ENCODE data around the gene KRT35. TPM values are rescaled to one million over a fixed set of nuclear protein-coding genes. Genes with fewer than 3 reads are reported as not detected.

KRT35 gene
- total and polyA plus RNA-seq, 2 experiments from 2014 or later = not detected

GRCh38 chr17:41483991-41484826 lies 3.3 kb upstream of the KRT35 start:
- no peaks in the 10 kb centered on the region for H3K36me3 Mint-ChIP-seq (ENCODE audit: low read depth)
- H3K9me3 Mint-ChIP-seq = no peaks in the 10 kb centered on the region
- H3K4me1 ChIP-seq (ENCODE audit: insufficient read depth) = no peaks in the 10 kb centered on the region
- no peaks in the 10 kb centered on the region for H3K79me2 ChIP-seq (replicated peaks; ENCODE audit: insufficient read depth)
- TF ChIP-seq NANOG (IDR thresholded peaks at IDR 0.05; ENCODE audit: borderline replicate concordance) (no peak), REST (IDR thresholded peaks at IDR 0.05; ENCODE audit: unreplicated experiment) (no peak), JUNB (IDR thresholded peaks at IDR 0.05; ENCODE audit: unreplicated experiment) (no peak), CREB1 (CRISPR knock-in tag; IDR thresholded peaks at IDR 0.05; ENCODE audit: low read depth) (no peak), EZH2phosphoT487 (IDR thresholded peaks at IDR 0.05; ENCODE audit: unreplicated experiment) (no peak), CTCF (conservative IDR thresholded peaks at IDR 0.05; ENCODE audit: low read depth in 2 of 2) (no peak), ETS1 (IDR thresholded peaks at IDR 0.05) (no peak), ZNF331 (CRISPR knock-in tag; IDR thresholded peaks at IDR 0.05; ENCODE audit: low read depth) (no peak), POLR2AphosphoS5 (IDR thresholded peaks at IDR 0.05; ENCODE audit: low read depth) (no peak), EZH2 (IDR thresholded peaks at IDR 0.05; ENCODE audit: low read depth, unreplicated experiment) (no peak), ZNF114 (CRISPR knock-in tag; IDR thresholded peaks at IDR 0.05) (no peak)
- TF ChIP-seq, protein P1, sequence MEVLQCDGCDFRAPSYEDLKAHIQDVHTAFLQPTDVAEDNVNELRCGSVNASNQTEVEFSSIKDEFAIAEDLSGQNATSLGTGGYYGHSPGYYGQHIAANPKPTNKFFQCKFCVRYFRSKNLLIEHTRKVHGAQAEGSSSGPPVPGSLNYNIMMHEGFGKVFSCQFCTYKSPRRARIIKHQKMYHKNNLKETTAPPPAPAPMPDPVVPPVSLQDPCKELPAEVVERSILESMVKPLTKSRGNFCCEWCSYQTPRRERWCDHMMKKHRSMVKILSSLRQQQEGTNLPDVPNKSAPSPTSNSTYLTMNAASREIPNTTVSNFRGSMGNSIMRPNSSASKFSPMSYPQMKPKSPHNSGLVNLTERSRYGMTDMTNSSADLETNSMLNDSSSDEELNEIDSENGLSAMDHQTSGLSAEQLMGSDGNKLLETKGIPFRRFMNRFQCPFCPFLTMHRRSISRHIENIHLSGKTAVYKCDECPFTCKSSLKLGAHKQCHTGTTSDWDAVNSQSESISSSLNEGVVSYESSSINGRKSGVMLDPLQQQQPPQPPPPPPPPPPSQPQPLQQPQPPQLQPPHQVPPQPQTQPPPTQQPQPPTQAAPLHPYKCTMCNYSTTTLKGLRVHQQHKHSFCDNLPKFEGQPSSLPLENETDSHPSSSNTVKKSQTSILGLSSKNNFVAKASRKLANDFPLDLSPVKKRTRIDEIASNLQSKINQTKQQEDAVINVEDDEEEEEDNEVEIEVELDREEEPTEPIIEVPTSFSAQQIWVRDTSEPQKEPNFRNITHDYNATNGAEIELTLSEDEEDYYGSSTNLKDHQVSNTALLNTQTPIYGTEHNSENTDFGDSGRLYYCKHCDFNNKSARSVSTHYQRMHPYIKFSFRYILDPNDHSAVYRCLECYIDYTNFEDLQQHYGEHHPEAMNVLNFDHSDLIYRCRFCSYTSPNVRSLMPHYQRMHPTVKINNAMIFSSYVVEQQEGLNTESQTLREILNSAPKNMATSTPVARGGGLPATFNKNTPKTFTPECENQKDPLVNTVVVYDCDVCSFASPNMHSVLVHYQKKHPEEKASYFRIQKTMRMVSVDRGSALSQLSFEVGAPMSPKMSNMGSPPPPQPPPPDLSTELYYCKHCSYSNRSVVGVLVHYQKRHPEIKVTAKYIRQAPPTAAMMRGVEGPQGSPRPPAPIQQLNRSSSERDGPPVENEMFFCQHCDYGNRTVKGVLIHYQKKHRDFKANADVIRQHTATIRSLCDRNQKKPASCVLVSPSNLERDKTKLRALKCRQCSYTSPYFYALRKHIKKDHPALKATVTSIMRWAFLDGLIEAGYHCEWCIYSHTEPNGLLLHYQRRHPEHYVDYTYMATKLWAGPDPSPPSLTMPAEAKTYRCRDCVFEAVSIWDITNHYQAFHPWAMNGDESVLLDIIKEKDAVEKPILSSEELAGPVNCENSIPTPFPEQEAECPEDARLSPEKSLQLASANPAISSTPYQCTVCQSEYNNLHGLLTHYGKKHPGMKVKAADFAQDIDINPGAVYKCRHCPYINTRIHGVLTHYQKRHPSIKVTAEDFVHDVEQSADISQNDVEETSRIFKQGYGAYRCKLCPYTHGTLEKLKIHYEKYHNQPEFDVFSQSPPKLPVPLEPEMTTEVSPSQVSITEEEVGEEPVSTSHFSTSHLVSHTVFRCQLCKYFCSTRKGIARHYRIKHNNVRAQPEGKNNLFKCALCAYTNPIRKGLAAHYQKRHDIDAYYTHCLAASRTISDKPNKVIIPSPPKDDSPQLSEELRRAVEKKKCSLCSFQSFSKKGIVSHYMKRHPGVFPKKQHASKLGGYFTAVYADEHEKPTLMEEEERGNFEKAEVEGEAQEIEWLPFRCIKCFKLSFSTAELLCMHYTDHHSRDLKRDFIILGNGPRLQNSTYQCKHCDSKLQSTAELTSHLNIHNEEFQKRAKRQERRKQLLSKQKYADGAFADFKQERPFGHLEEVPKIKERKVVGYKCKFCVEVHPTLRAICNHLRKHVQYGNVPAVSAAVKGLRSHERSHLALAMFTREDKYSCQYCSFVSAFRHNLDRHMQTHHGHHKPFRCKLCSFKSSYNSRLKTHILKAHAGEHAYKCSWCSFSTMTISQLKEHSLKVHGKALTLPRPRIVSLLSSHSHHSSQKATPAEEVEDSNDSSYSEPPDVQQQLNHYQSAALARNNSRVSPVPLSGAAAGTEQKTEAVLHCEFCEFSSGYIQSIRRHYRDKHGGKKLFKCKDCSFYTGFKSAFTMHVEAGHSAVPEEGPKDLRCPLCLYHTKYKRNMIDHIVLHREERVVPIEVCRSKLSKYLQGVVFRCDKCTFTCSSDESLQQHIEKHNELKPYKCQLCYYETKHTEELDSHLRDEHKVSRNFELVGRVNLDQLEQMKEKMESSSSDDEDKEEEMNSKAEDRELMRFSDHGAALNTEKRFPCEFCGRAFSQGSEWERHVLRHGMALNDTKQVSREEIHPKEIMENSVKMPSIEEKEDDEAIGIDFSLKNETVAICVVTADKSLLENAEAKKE (CRISPR knock-in tag; IDR thresholded peaks at IDR 0.05) = no peak
- H3K4me3 ChIP-seq = no peak overlapping the region
- H3K36me3 ChIP-seq (ENCODE audit: insufficient read depth) = no peaks in the 10 kb centered on the region
- no peaks in the 10 kb centered on the region for H3F3A ChIP-seq (replicated peaks; ENCODE audit: low read depth)
- no peak overlapping the region for H3K27ac ChIP-seq (ENCODE audit: low read depth)
- H2AFZ ChIP-seq = no peak overlapping the region
- no peak overlapping the region for H3K4me3 Mint-ChIP-seq
- no peaks in the 10 kb centered on the region for H3K9me2 ChIP-seq (ENCODE audit: insufficient read depth)
- H3K27me3 ChIP-seq (ENCODE audit: insufficient read depth) = no peaks in the 10 kb centered on the region
- ATAC-seq (no peak), DNase-seq (ENCODE audit: low spot score) (no peak)
- H3K27ac Mint-ChIP-seq = no peak overlapping the region
- peaks cover 25% of the 10 kb centered on the region for H3K27me3 Mint-ChIP-seq (ENCODE audit: insufficient read depth, low read depth, poor library complexity)
- H4K20me1 ChIP-seq (replicated peaks; ENCODE audit: insufficient read depth) = no peaks in the 10 kb centered on the region
- H3K4me2 ChIP-seq = no peak overlapping the region
- H3K4me1 Mint-ChIP-seq = no peaks in the 10 kb centered on the region

Measured in GM23338 (cell line).